ENCODE measurements around the gene HOMER2.

GRCh38 chr15:82871832-82872484 is 80.6 kb downstream of the HOMER2 start:
- TF ChIP-seq GATA2 (IDR thresholded peaks at IDR 0.05; ENCODE audit: low read depth, low read length) (no peak), GATA3 (IDR thresholded peaks at IDR 0.05; ENCODE audit: low read depth, low read length) (no peak)
